GM19193 (cell line): ENCODE data around the gene FBP2.

Experiments
- POLR2A ChIP-seq: IDR thresholded peaks from 4 replicates; pipeline ENCODE4 v1.6.1; 2011; ENCODE audit not compliant: insufficient read depth, insufficient read length; ENCODE audit errors: extremely low read depth

FBP2 gene

GRCh38 chr9:94553029-94553938 is 40.3 kb downstream of the FBP2 start:
- TF ChIP-seq POLR2A: no peak

- no peak for TF ChIP-seq POLR2A
These were observed 47.7 kb downstream of the FBP2 start for GRCh38 chr9:94545940-94546339.

GRCh38 chr9:94538908-94539307 is 54.7 kb downstream of the FBP2 start:
- no peak for TF ChIP-seq POLR2A

GRCh38 chr9:94534901-94535300 is 58.7 kb downstream of the FBP2 start:
- no peak for TF ChIP-seq POLR2A

GRCh38 chr9:94533601-94534000 is 60.0 kb downstream of the FBP2 start:
- no peak for TF ChIP-seq POLR2A

GRCh38 chr9:94533155-94533554 is 60.5 kb downstream of the FBP2 start:
- TF ChIP-seq POLR2A: no peak

- TF ChIP-seq POLR2A: no peak
These were observed 64.7 kb downstream of the FBP2 start for GRCh38 chr9:94528886-94529285.

GRCh38 chr9:94526951-94527350 is 66.7 kb downstream of the FBP2 start:
- TF ChIP-seq POLR2A: no peak

- TF ChIP-seq POLR2A: no peak
These were observed 67.4 kb downstream of the FBP2 start for GRCh38 chr9:94526271-94526670.

- TF ChIP-seq POLR2A: no peak
These were observed 68.1 kb downstream of the FBP2 start for GRCh38 chr9:94525396-94526035.

- no peak for TF ChIP-seq POLR2A
These were observed 76.4 kb downstream of the FBP2 start for GRCh38 chr9:94517254-94517653.

- TF ChIP-seq POLR2A: no peak
These were observed 78.9 kb downstream of the FBP2 start for GRCh38 chr9:94514722-94515121.

GRCh38 chr9:94511955-94512265 is 81.7 kb downstream of the FBP2 start:
- no peak for TF ChIP-seq POLR2A

GRCh38 chr9:94511134-94511954 is 82.3 kb downstream of the FBP2 start:
- no peak for TF ChIP-seq POLR2A
